Loucy (cell line): ENCODE results near the gene RELL2.

Experiments used
- CTCF ChIP-seq: fragments of 200-600 bp; sonication (generic); conservative IDR thresholded peaks from 2 replicates; pipeline ENCODE4 v1.5.1; 2014; ENCODE audit warnings: mild to moderate bottlenecking, antibody characterized with exemption, low read length
- EZH2phosphoT487 ChIP-seq: fragments of 200-600 bp; IDR thresholded peaks from 2 replicates; pipeline ENCODE4 v1.6.1; 2018; ENCODE audit warnings: antibody characterized with exemption, mild to moderate bottlenecking, moderate library complexity, borderline replicate concordance

- TF ChIP-seq CTCF (no peak), EZH2phosphoT487 (no peak)
These were observed 2.8 kb upstream of the RELL2 start for GRCh38 chr5:141633871-141634561.
